ENCODE measurements around the gene PRMT7. TPM values are rescaled to one million over a fixed set of nuclear protein-coding genes. Genes with fewer than 3 reads are reported as not detected.

PRMT7 gene
- total and polyA plus RNA-seq, 5 experiments from 2014 or later, result 35.7 to 112 (median 49.9) TPM

GRCh38 chr16:68273896-68274295 is 36.9 kb upstream of the PRMT7 start:
- H3K4me3 Mint-ChIP-seq, result peak overlapping the region in 9 of 10 donors; percentile 54 to 93 (median 80)
- peaks cover 32 to 82% (median 76%) of the 10 kb centered on the region in 4 donors for H3K4me1 Mint-ChIP-seq
- H3K27me3 Mint-ChIP-seq, result peaks cover 0 to 1% (median 0%) of the 10 kb centered on the region in 5 donors
- H3K9me3 Mint-ChIP-seq, result no peaks in the 10 kb centered on the region
- DNase-seq (no peak), ATAC-seq (no peak)
- POLR2A ChIA-PET, result interaction anchor here (0.9 to 40.3 kb wide), 6 partner anchors 11 to 1246 kb away, joined by 3 to 1294 read pairs (median 4); partner anchors contain the start of genes NFATC3, PRMT7, SLC7A6 and SLC7A6OS
- peaks cover 0 to 52% (median 20%) of the 10 kb centered on the region in 3 donors for H3K36me3 Mint-ChIP-seq
- peak overlapping the region; percentile 89 to 100 (median 98) for H3K27ac Mint-ChIP-seq

- peak overlapping the region; percentile 89 to 100 (median 98) for H3K27ac Mint-ChIP-seq
- H3K9me3 Mint-ChIP-seq, result no peaks in the 10 kb centered on the region
- H3K4me3 Mint-ChIP-seq, result peak overlapping the region in 9 of 10 donors; percentile 54 to 93 (median 80)
- peaks cover 0 to 1% (median 0%) of the 10 kb centered on the region in 5 donors for H3K27me3 Mint-ChIP-seq
- peaks cover 27 to 80% (median 72%) of the 10 kb centered on the region in 4 donors for H3K4me1 Mint-ChIP-seq
- ATAC-seq (no peak), DNase-seq (no peak)
- POLR2A ChIA-PET, result interaction anchor here (0.9 to 40.3 kb wide), 5 partner anchors 8 to 189 kb away, joined by 3 to 1294 read pairs (median 10); partner anchors contain the start of genes NFATC3, PRMT7, SLC7A6 and SLC7A6OS
- H3K36me3 Mint-ChIP-seq, result peaks cover 0 to 52% (median 20%) of the 10 kb centered on the region in 3 donors
These were observed 36.4 kb upstream of the PRMT7 start for GRCh38 chr16:68274441-68274840.

GRCh38 chr16:68275611-68276191 is 35.1 kb upstream of the PRMT7 start:
- POLR2A ChIA-PET, result interaction anchor here (0.6 to 40.3 kb wide), 7 partner anchors 9 to 275 kb away, joined by 3 to 1294 read pairs (median 4); partner anchors contain the start of genes PRMT7, SLC7A6 and SLC7A6OS
- no peaks in the 10 kb centered on the region for H3K9me3 Mint-ChIP-seq
- peaks cover 0 to 1% (median 0%) of the 10 kb centered on the region in 5 donors for H3K27me3 Mint-ChIP-seq
- peaks cover 0 to 53% (median 20%) of the 10 kb centered on the region in 3 donors for H3K36me3 Mint-ChIP-seq
- H3K4me3 Mint-ChIP-seq, result peak overlapping the region; percentile 49 to 93 (median 82)
- peaks cover 31 to 76% (median 69%) of the 10 kb centered on the region in 4 donors for H3K4me1 Mint-ChIP-seq
- H3K27ac Mint-ChIP-seq, result peak overlapping the region; percentile 89 to 100 (median 98)
- DNase-seq (peak in 9 of 10 donors; percentile 28 to 83 (median 66)), ATAC-seq (peak; percentile 78 to 82)

- peaks cover 0 to 53% (median 19%) of the 10 kb centered on the region in 3 donors for H3K36me3 Mint-ChIP-seq
- POLR2A ChIA-PET, result interaction anchor here (0.9 to 40.3 kb wide), 6 partner anchors 10 to 276 kb away, joined by 3 to 1294 read pairs (median 7); partner anchors contain the start of genes PRMT7, SLC7A6 and SLC7A6OS
- H3K4me3 Mint-ChIP-seq, result peak overlapping the region; percentile 49 to 93 (median 82)
- ATAC-seq (peak in 1 of 2 donors; percentile 1), DNase-seq (no peak)
- peaks cover 31 to 77% (median 70%) of the 10 kb centered on the region in 4 donors for H3K4me1 Mint-ChIP-seq
- H3K9me3 Mint-ChIP-seq, result no peaks in the 10 kb centered on the region
- H3K27me3 Mint-ChIP-seq, result peaks cover 0 to 1% (median 0%) of the 10 kb centered on the region in 5 donors
- peak overlapping the region; percentile 89 to 100 (median 98) for H3K27ac Mint-ChIP-seq
These were observed 34.6 kb upstream of the PRMT7 start for GRCh38 chr16:68276223-68276622.

- peaks cover 41 to 76% (median 70%) of the 10 kb centered on the region in 4 donors for H3K4me1 Mint-ChIP-seq
- H3K9me3 Mint-ChIP-seq, result no peaks in the 10 kb centered on the region
- peaks cover 0 to 51% (median 12%) of the 10 kb centered on the region in 3 donors for H3K36me3 Mint-ChIP-seq
- DNase-seq (peak in 1 of 10 donors; percentile 41), ATAC-seq (no peak)
- peak overlapping the region; percentile 87 to 97 (median 91) for H3K27ac Mint-ChIP-seq
- peak overlapping the region in 9 of 10 donors; percentile 40 to 81 (median 73) for H3K4me3 Mint-ChIP-seq
- POLR2A ChIA-PET, result interaction anchor here (0.6 to 40.3 kb wide), 4 partner anchors 4 to 170 kb away, joined by 3 to 1294 read pairs (median 650); partner anchors contain the start of genes PRMT7, SLC7A6 and SLC7A6OS
- H3K27me3 Mint-ChIP-seq, result no peaks in the 10 kb centered on the region
These were observed 30.9 kb upstream of the PRMT7 start for GRCh38 chr16:68279726-68280558.

- peak; percentile 62 to 64 for ATAC-seq
- DNase-seq, result peak in 7 of 10 donors; percentile 28 to 67 (median 47)
- Mint-ChIP-seq H3K27me3 (no peaks in the 10 kb centered on the region), H3K36me3 (peaks cover 0 to 44% (median 10%) of the 10 kb centered on the region in 3 donors), H3K27ac (peak overlapping the region; percentile 86 to 98 (median 91)), H3K4me3 (peak overlapping the region; percentile 66 to 90 (median 82)), H3K9me3 (no peaks in the 10 kb centered on the region), H3K4me1 (peaks cover 40 to 76% (median 70%) of the 10 kb centered on the region in 4 donors)
- POLR2A ChIA-PET, result interaction anchor here (34.3 to 40.3 kb wide), 2 partner anchors 6 to 14 kb away, joined by 1294 read pairs; partner anchors contain the start of genes PRMT7, SLC7A6 and SLC7A6OS
These were observed 29.3 kb upstream of the PRMT7 start for GRCh38 chr16:68281368-68282063.

GRCh38 chr16:68282064-68282452 is 28.8 kb upstream of the PRMT7 start:
- POLR2A ChIA-PET, result interaction anchor here (34.3 to 40.3 kb wide), 2 partner anchors 6 to 13 kb away, joined by 1294 read pairs; partner anchors contain the start of genes PRMT7, SLC7A6 and SLC7A6OS

GRCh38 chr16:68283346-68283745 is 27.5 kb upstream of the PRMT7 start:
- DNase-seq, result peak in 1 of 10 donors; percentile 34
- Mint-ChIP-seq H3K27me3 (no peaks in the 10 kb centered on the region), H3K36me3 (peaks cover 0 to 51% (median 15%) of the 10 kb centered on the region in 3 donors), H3K27ac (peak overlapping the region; percentile 86 to 98 (median 91)), H3K4me3 (peak overlapping the region; percentile 74 to 90 (median 84)), H3K4me1 (peaks cover 53 to 89% (median 85%) of the 10 kb centered on the region in 4 donors), H3K9me3 (no peaks in the 10 kb centered on the region)
- no peak for ATAC-seq
- POLR2A ChIA-PET, result interaction anchor here (0.5 to 40.3 kb wide), 3 partner anchors 8 to 946 kb away, joined by 5 to 1294 read pairs (median 1294); partner anchors contain the start of genes PRMT7, SLC7A6 and SLC7A6OS

More at GRCh38 chr16:68282064-68282452, 28.8 kb upstream of the PRMT7 start:
- peaks cover 0 to 44% (median 10%) of the 10 kb centered on the region in 3 donors for H3K36me3 Mint-ChIP-seq
- peak overlapping the region; percentile 86 to 98 (median 91) for H3K27ac Mint-ChIP-seq
- ATAC-seq, result no peak
- H3K4me1 Mint-ChIP-seq, result peaks cover 43 to 78% (median 73%) of the 10 kb centered on the region in 4 donors
- peak in 1 of 10 donors; percentile 7 for DNase-seq
- peak overlapping the region; percentile 66 to 90 (median 82) for H3K4me3 Mint-ChIP-seq
- H3K9me3 Mint-ChIP-seq, result no peaks in the 10 kb centered on the region
- no peaks in the 10 kb centered on the region for H3K27me3 Mint-ChIP-seq

- no peaks in the 10 kb centered on the region for H3K9me3 Mint-ChIP-seq
- ATAC-seq, result peak in 1 of 2 donors; percentile 10
These were observed 26.8 kb upstream of the PRMT7 start for GRCh38 chr16:68283801-68284598.

GRCh38 chr16:68284847-68285246 is 26.0 kb upstream of the PRMT7 start:
- DNase-seq (peak in 2 of 10 donors; percentile 31 to 61), ATAC-seq (peak in 1 of 2 donors; percentile 6)
- Mint-ChIP-seq H3K9me3 (no peaks in the 10 kb centered on the region), H3K4me3 (peak overlapping the region; percentile 74 to 90 (median 84)), H3K27me3 (no peaks in the 10 kb centered on the region), H3K4me1 (peaks cover 58 to 96% (median 90%) of the 10 kb centered on the region in 4 donors), H3K27ac (peak overlapping the region; percentile 86 to 98 (median 91)), H3K36me3 (peaks cover 0 to 55% (median 14%) of the 10 kb centered on the region in 3 donors)
- POLR2A ChIA-PET, result interaction anchor here (0.7 to 40.3 kb wide), 7 partner anchors 9 to 442 kb away, joined by 3 to 1294 read pairs (median 5); partner anchors contain the start of genes NFATC3, PLA2G15, PRMT7 and SLC7A6

More at GRCh38 chr16:68283801-68284598, 26.8 kb upstream of the PRMT7 start:
- peak in 1 of 10 donors; percentile 55 for DNase-seq
- Mint-ChIP-seq H3K4me3 (peak overlapping the region; percentile 74 to 90 (median 84)), H3K27me3 (no peaks in the 10 kb centered on the region), H3K36me3 (peaks cover 0 to 55% (median 15%) of the 10 kb centered on the region in 3 donors), H3K4me1 (peaks cover 53 to 94% (median 87%) of the 10 kb centered on the region in 4 donors), H3K27ac (peak overlapping the region; percentile 86 to 98 (median 91))
- POLR2A ChIA-PET, result interaction anchor here (0.5 to 40.3 kb wide), 4 partner anchors 8 to 946 kb away, joined by 5 to 1294 read pairs (median 650); partner anchors contain the start of genes PRMT7, SLC7A6 and SLC7A6OS

Data from naive thymus-derived CD8-positive, alpha-beta T cell (primary cell).